ENCODE measurements around the gene MTURN. TPM values are rescaled to one million over a fixed set of nuclear protein-coding genes. Genes with fewer than 3 reads are reported as not detected.
A peak's percentile ranks its signal among the peaks of the same experiment; 100 is the strongest.

MTURN gene
- polyA plus RNA-seq, 3 donors: 5.9 to 7.9 (median 7.5) TPM

GRCh38 chr7:30201921-30202320 lies 67.1 kb downstream of the MTURN start:
- no peak for DNase-seq
- Histone ChIP-seq H3K36me3 (replicated peaks in 1 of 2; ENCODE audit: control insufficient read depth in 1 of 2, insufficient read depth in 2 of 2, low read length in 2 of 2) (no peaks in the 10 kb centered on the region), H3K9ac (ENCODE audit: insufficient read depth, low read length, poor library complexity, severe bottlenecking) (no peak overlapping the region), H3K27ac (ENCODE audit: low read depth in 1 of 2, low read length in 2 of 2) (no peak overlapping the region), H3K4me3 (replicated peaks in 1 of 3; ENCODE audit: low read depth in 2 of 3, low read length in 3 of 3) (no peak overlapping the region), H2AFZ (ENCODE audit: insufficient read depth, low read depth, low read length, poor library complexity, severe bottlenecking) (peak overlapping the region; percentile 14), H3K27me3 (ENCODE audit: control insufficient read depth in 2 of 2, insufficient read depth in 2 of 2, low read length in 2 of 2) (no peaks in the 10 kb centered on the region), H3K79me2 (ENCODE audit: insufficient read depth, low read length) (no peaks in the 10 kb centered on the region), H3K4me2 (replicated peaks; ENCODE audit: extremely low read depth, low read length, poor library complexity, severe bottlenecking) (no peak overlapping the region), H3K4me1 (ENCODE audit: control insufficient read depth in 1 of 2, insufficient read depth in 2 of 2, low read length in 2 of 2) (peaks cover 8 to 17% of the 10 kb centered on the region in 2 donors), H4K20me1 (ENCODE audit: insufficient read depth, low read length) (no peaks in the 10 kb centered on the region), H3K9me3 (replicated peaks in 1 of 2; ENCODE audit: control insufficient read depth in 1 of 2, insufficient read depth in 1 of 2, low read length in 2 of 2) (peaks cover 7 to 10% of the 10 kb centered on the region in 2 donors)
- H3K4me3 Mint-ChIP-seq: no peak overlapping the region
- TF ChIP-seq CTCF (IDR thresholded peaks at IDR 0.05): no peak
- no CpG with 5 or more reads among the region's 2 CpGs for WGBS (ENCODE audit: insufficient coverage)
- H3K9me3 Mint-ChIP-seq: peaks cover 7 to 15% (median 14%) of the 10 kb centered on the region in 7 donors
- intact Hi-C loops (cut with micrococcal nuclease): no loop called here
- peaks cover 26% of the 10 kb centered on the region for H3K4me1 Mint-ChIP-seq
- H3K36me3 Mint-ChIP-seq: peaks cover 2 to 6% of the 10 kb centered on the region in 2 donors
- peak overlapping the region in 2 of 7 donors; percentile 38 to 88 for H3K27ac Mint-ChIP-seq
- H3K27me3 Mint-ChIP-seq (ENCODE audit: low read depth in 3 of 3): peaks cover 0 to 1% (median 0%) of the 10 kb centered on the region in 3 donors

GRCh38 chr7:30202671-30203070 lies 67.9 kb downstream of the MTURN start:
- no peak for DNase-seq
- Histone ChIP-seq H4K20me1 (ENCODE audit: insufficient read depth, low read length) (no peaks in the 10 kb centered on the region), H3K9me3 (replicated peaks in 1 of 2; ENCODE audit: control insufficient read depth in 1 of 2, insufficient read depth in 1 of 2, low read length in 2 of 2) (peaks cover 0 to 5% of the 10 kb centered on the region in 2 donors), H3K9ac (ENCODE audit: insufficient read depth, low read length, poor library complexity, severe bottlenecking) (no peak overlapping the region), H3K36me3 (replicated peaks in 1 of 2; ENCODE audit: control insufficient read depth in 1 of 2, insufficient read depth in 2 of 2, low read length in 2 of 2) (no peaks in the 10 kb centered on the region), H3K4me2 (replicated peaks; ENCODE audit: extremely low read depth, low read length, poor library complexity, severe bottlenecking) (no peak overlapping the region), H2AFZ (ENCODE audit: insufficient read depth, low read depth, low read length, poor library complexity, severe bottlenecking) (no peak overlapping the region), H3K4me3 (replicated peaks in 1 of 3; ENCODE audit: low read depth in 2 of 3, low read length in 3 of 3) (no peak overlapping the region), H3K79me2 (ENCODE audit: insufficient read depth, low read length) (no peaks in the 10 kb centered on the region), H3K27ac (ENCODE audit: low read depth in 1 of 2, low read length in 2 of 2) (no peak overlapping the region), H3K4me1 (ENCODE audit: control insufficient read depth in 1 of 2, insufficient read depth in 2 of 2, low read length in 2 of 2) (peaks cover 8 to 17% of the 10 kb centered on the region in 2 donors), H3K27me3 (ENCODE audit: control insufficient read depth in 2 of 2, insufficient read depth in 2 of 2, low read length in 2 of 2) (no peaks in the 10 kb centered on the region)
- Mint-ChIP-seq H3K4me1 (peaks cover 27% of the 10 kb centered on the region), H3K27me3 (ENCODE audit: low read depth in 3 of 3) (peaks cover 0 to 1% (median 0%) of the 10 kb centered on the region in 3 donors), H3K9me3 (peaks cover 4 to 10% (median 8%) of the 10 kb centered on the region in 7 donors), H3K4me3 (no peak overlapping the region), H3K36me3 (peaks cover 2 to 6% of the 10 kb centered on the region in 2 donors), H3K27ac (no peak overlapping the region)
- TF ChIP-seq CTCF (IDR thresholded peaks at IDR 0.05): no peak
- WGBS (ENCODE audit: insufficient coverage): 60% methylated on average over 1 of the region's 3 CpGs
- intact Hi-C loops (cut with micrococcal nuclease): no loop called here

Data from CD14-positive monocyte (primary cell).